Activated CD4-positive, alpha-beta memory T cell treated with anti-CD3 and anti-CD28 coated beads, Interleukin-2, amount 10 ng/mL, durations not matched to agents 7 days and 5 days (primary cell): ENCODE results near the gene ISCU. TPM values are rescaled to one million over a fixed set of nuclear protein-coding genes. Genes with fewer than 3 reads are reported as not detected.

Source experiments
- CTCF ChIA-PET: fragments of 350-600 bp; sonication (Branson Sonifier 250); formaldehyde crosslinking; loops from one replicate; lab custom pipeline; 2021; ENCODE audit warnings: antibody characterized with exemption, inconsistent platforms; lab: Charles Lee
- POLR2A ChIA-PET: fragments of 350-600 bp; sonication (Branson Sonifier 250); formaldehyde crosslinking; loops from one replicate; lab custom pipeline; 2021; ENCODE audit warnings: antibody characterized with exemption; lab: Charles Lee
- DNase-seq: peaks from one replicate; pipeline ENCODE4 v3.0.0-alpha.2; 2020
- H3K27ac Mint-ChIP-seq: one replicate; pipeline ENCODE4 v1.8.0; 2021; ENCODE audit warnings: mild to moderate bottlenecking, mixed read lengths
- H3K27me3 Mint-ChIP-seq: one replicate; pipeline ENCODE4 v1.8.0; 2021; ENCODE audit warnings: mixed read lengths
- H3K36me3 Mint-ChIP-seq: one replicate; pipeline ENCODE4 v1.8.0; 2021; ENCODE audit warnings: low read depth, mixed read lengths
- H3K4me1 Mint-ChIP-seq: one replicate; pipeline ENCODE4 v1.8.0; 2021; ENCODE audit warnings: mixed read lengths
- H3K4me3 Mint-ChIP-seq: one replicate; pipeline ENCODE4 v1.8.0; 2021; ENCODE audit warnings: mild to moderate bottlenecking, mixed read lengths
- H3K9me3 Mint-ChIP-seq: one replicate; pipeline ENCODE4 v1.8.0; 2021; ENCODE audit warnings: mixed read lengths
- total RNA-seq, 2 experiments: library from RNA; stranded (reverse); gene quantifications; one replicate each; pipeline ENCODE4 v1.2.3, GENCODE V29; 2021

Gene ISCU
- total RNA-seq, 2 experiments from 2014 or later: 69.9 to 74.1 TPM

DNA sequence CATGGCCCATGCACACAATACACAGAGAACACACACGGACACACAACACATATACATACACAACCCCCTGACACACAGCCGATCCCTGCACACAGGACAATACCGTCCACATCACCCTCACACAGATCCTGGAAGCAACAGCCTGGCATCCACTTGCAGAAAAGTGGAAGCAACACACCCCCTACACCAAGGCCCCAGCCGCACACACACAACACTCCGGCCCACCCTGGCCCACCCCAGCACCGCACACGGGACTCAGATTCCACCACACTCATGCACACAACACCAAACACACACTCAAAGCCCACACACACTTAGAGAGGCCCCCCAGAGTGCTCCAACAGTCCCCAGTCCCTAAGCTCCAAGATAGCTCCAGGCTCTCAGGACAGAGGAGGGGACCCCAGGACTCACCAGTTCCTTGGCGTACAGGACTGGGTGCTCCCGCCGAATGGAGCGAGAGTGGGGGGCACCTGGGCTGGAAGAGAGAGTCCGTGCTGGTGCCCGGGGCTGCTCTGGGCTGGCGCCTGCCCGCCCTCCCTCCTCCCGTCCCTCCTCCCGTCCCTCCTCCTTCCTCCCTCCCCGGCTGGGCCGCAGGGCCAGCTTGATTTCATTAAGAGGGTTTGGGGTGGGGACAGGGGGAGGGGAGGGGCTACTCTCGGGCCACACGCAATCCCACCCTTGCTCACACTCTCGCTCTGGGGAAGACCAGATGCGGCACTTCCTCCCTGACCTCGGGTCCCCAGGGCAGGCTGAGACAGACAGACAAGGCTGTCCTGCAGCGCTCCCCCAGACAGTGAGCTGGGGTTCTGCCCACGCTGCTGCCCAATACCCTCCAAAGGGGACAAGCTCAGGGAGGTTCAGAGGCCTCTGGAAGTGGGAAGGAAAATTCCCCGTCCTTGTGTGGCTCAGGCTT lies 35.4 kb downstream of the ISCU start, which contains the start of gene TMEM119:
TSS of gene TMEM119 (minus strand) at position 526 of the 913 bp plus-strand sequence. CDS start 5,701 bp downstream, outside the sequence.
- no peaks in the 10 kb centered on the region for H3K9me3 Mint-ChIP-seq
- no peak within 1 kb of the TSS for H3K27ac Mint-ChIP-seq

GRCh38 chr12:108598553-108599250 lies 36.3 kb downstream of the ISCU start:
- ChIA-PET CTCF (interaction anchor here (1.5 kb wide), 1 partner anchor 19 kb away, joined by 3 read pairs; no protein-coding TSS in a partner anchor), POLR2A (no interaction called here)
- Mint-ChIP-seq H3K27ac (no peak overlapping the region), H3K4me1 (no peaks in the 10 kb centered on the region), H3K4me3 (no peak overlapping the region), H3K9me3 (no peaks in the 10 kb centered on the region), H3K36me3 (no peaks in the 10 kb centered on the region), H3K27me3 (no peaks in the 10 kb centered on the region)
- DNase-seq: no peak

More for the DNA sequence above, 35.4 kb downstream of the ISCU start, which contains the start of gene TMEM119:
- Mint-ChIP-seq H3K4me1 (no peaks in the 10 kb centered on the region), H3K4me3 (no peak within 1 kb of the TSS), H3K36me3 (no peaks in the 10 kb centered on the region), H3K27me3 (no peaks in the 10 kb centered on the region)
- ChIA-PET POLR2A (no interaction called here), CTCF (interaction anchor here (1.5 kb wide), 1 partner anchor 20 kb away, joined by 3 read pairs; no protein-coding TSS in a partner anchor)
- no peak for DNase-seq

- ChIA-PET POLR2A (no interaction called here), CTCF (interaction anchor here (1.5 kb wide), 1 partner anchor 18 kb away, joined by 8 read pairs; no protein-coding TSS in a partner anchor)
- DNase-seq: no peak
- peaks cover 2% of the 10 kb centered on the region for H3K27me3 Mint-ChIP-seq
- H3K27ac Mint-ChIP-seq: no peak overlapping the region
- H3K4me3 Mint-ChIP-seq: no peak overlapping the region
- no peaks in the 10 kb centered on the region for H3K36me3 Mint-ChIP-seq
- H3K9me3 Mint-ChIP-seq: no peaks in the 10 kb centered on the region
- no peaks in the 10 kb centered on the region for H3K4me1 Mint-ChIP-seq
These were observed 37.1 kb downstream of the ISCU start for GRCh38 chr12:108599541-108599940.

- peaks cover 2% of the 10 kb centered on the region for H3K27me3 Mint-ChIP-seq
- DNase-seq: no peak
- no peaks in the 10 kb centered on the region for H3K4me1 Mint-ChIP-seq
- CTCF ChIA-PET: interaction anchor here (1.5 kb wide), 1 partner anchor 18 kb away, joined by 8 read pairs; no protein-coding TSS in a partner anchor
- POLR2A ChIA-PET: no interaction called here
- no peaks in the 10 kb centered on the region for H3K9me3 Mint-ChIP-seq
- no peaks in the 10 kb centered on the region for H3K36me3 Mint-ChIP-seq
- H3K27ac Mint-ChIP-seq: no peak overlapping the region
- H3K4me3 Mint-ChIP-seq: no peak overlapping the region
These were observed 37.7 kb downstream of the ISCU start for GRCh38 chr12:108599948-108600701.

DNA sequence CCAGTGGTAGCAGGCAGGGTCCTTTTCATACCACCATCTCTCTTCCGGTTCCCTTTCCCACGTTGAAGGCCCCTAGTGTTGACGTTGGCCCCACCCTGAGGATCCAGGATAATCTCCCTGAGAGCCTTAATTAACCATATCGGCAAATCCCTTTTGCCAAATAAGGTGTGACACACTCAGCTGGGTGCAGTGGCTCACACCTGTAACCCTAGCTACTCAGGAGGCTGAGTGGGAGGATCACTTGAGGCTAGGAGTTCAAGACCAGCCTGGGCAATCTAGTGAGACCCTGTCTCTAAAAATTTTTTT lies 38.3 kb downstream of the ISCU start:
- POLR2A ChIA-PET: no interaction called here
- CTCF ChIA-PET: interaction anchor here (1.5 kb wide), 1 partner anchor 17 kb away, joined by 8 read pairs; no protein-coding TSS in a partner anchor
- peaks cover 3% of the 10 kb centered on the region for H3K9me3 Mint-ChIP-seq
- no peak overlapping the region for H3K27ac Mint-ChIP-seq
- no peak for DNase-seq
- no peaks in the 10 kb centered on the region for H3K4me1 Mint-ChIP-seq
- no peak overlapping the region for H3K4me3 Mint-ChIP-seq
- peaks cover 2% of the 10 kb centered on the region for H3K27me3 Mint-ChIP-seq
- peaks cover 4% of the 10 kb centered on the region for H3K36me3 Mint-ChIP-seq

- H3K4me3 Mint-ChIP-seq: no peak overlapping the region
- CTCF ChIA-PET: no interaction called here
- DNase-seq: no peak
- H3K4me1 Mint-ChIP-seq: no peaks in the 10 kb centered on the region
- peaks cover 2% of the 10 kb centered on the region for H3K27me3 Mint-ChIP-seq
- H3K9me3 Mint-ChIP-seq: peaks cover 3% of the 10 kb centered on the region
- peaks cover 4% of the 10 kb centered on the region for H3K36me3 Mint-ChIP-seq
- POLR2A ChIA-PET: no interaction called here
- H3K27ac Mint-ChIP-seq: no peak overlapping the region
These were observed 39.9 kb downstream of the ISCU start for GRCh38 chr12:108602209-108602705.

DNA sequence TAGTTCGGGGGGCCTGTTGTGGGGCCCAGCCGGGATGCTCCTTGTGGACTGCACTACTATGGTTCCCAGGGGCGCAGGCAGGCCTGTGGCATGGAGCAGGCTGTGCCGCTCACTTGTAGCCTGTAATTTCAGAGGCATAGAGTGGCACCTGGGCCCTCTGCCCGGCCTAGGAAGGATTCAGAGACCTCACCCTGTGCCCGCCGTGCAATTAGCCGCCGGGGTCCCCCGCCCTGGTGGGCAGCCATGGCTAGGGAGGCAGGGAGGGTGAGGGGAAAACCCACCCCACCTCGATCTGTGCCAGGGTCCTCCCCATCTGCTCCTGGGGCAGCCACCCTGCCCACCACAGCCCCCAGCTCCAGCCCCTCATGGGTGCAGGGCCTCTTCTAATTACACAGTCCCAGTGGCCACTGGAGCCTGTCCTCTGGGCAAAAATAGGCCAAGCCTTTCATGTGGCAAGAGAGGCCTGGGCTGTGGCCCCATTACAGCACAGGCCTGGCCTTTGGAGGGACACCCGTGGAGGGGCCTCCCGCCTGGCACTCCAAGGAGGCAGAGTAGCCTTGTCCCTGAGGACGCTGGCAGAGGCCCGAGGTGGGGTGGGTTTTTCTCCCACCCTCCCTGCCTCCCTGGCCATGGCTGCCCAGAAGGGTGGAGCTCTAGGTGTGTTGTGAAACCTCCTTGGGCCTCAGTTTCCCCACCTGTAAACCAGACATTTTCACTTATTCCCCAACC lies 40.7 kb downstream of the ISCU start:
- Mint-ChIP-seq H3K9me3 (peaks cover 3% of the 10 kb centered on the region), H3K4me1 (no peaks in the 10 kb centered on the region), H3K4me3 (no peak overlapping the region), H3K36me3 (peaks cover 4% of the 10 kb centered on the region), H3K27ac (no peak overlapping the region), H3K27me3 (peaks cover 2% of the 10 kb centered on the region)
- ChIA-PET POLR2A (no interaction called here), CTCF (no interaction called here)
- DNase-seq: no peak

GRCh38 chr12:108603743-108604142 lies 41.3 kb downstream of the ISCU start:
- Mint-ChIP-seq H3K36me3 (peaks cover 4% of the 10 kb centered on the region), H3K4me1 (no peaks in the 10 kb centered on the region), H3K4me3 (no peak overlapping the region), H3K9me3 (peaks cover 3% of the 10 kb centered on the region), H3K27ac (no peak overlapping the region), H3K27me3 (peaks cover 2% of the 10 kb centered on the region)
- CTCF ChIA-PET: interaction anchor here (2.1 kb wide), 1 partner anchor 15 kb away, joined by 14 read pairs; no protein-coding TSS in a partner anchor
- POLR2A ChIA-PET: no interaction called here
- no peak for DNase-seq

DNA sequence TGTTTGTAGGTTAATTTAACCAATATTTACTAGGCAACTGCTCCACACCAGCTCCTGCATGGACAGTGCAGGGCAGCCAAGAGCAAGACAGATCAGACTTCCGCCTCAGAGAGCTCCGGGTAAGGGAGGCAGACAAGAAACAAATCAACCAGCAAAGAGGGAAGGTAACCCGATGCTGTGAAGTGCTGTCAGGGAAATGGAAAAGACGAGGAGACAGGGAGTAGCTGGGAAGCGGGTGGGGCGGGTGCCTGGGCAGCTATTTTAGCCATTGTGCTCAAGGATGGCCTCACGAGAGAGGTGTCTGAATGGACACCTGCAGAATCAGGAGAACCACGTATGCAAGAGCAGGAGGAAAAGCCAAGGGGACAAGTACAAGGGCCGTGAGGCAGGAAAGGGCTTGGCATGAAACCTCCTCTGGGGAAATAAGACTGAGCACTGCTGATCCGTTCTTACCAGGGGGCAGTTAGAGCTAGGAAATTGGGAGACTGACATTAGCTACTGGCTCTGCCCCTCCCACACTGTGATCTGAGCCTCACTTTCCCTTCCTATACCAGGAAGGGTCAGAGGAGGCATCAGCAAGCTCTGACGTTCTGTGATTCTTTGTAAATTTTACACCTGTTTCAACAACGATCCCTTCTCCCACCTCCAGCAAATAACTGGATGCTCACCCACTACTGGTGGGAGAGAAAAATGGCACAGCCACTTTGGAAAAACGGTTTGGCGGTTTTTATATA lies 42.0 kb downstream of the ISCU start:
- ChIA-PET CTCF (interaction anchor here (2.1 kb wide), 1 partner anchor 14 kb away, joined by 14 read pairs; no protein-coding TSS in a partner anchor), POLR2A (no interaction called here)
- Mint-ChIP-seq H3K27ac (no peak overlapping the region), H3K9me3 (peaks cover 3% of the 10 kb centered on the region), H3K36me3 (peaks cover 4% of the 10 kb centered on the region), H3K4me1 (no peaks in the 10 kb centered on the region), H3K27me3 (peaks cover 2% of the 10 kb centered on the region), H3K4me3 (no peak overlapping the region)
- no peak for DNase-seq

DNA sequence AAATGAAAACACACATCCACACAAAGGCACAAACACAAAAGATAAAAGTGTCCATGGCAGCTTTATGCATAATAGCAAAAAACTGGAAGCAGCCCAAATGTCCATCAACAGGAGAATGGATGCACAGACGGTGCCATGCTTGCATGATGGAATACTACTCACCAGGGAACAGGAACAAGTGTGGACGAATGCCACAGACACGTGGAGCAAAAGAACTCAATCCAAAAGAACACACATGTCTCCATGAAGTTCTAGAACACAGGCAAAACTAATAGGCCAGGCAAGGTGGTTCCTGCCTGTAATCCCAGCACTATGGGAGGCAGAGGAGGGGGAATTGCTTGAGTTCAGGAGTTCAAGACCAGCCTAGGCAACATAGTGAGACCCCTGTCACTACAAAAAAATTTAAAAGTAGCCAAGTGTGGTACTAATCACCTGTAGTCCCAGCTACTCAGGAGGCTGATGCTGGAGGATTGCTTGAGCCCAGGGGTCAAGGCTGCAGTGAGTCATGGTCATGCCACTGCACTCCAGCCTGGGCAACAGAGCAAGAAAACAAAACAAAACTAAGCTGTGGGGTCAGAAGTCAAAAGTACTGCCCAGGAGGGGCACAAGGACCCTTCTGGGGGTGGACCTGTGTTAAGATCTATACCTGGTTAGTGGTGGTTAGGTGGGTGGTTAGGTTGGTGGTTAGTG lies 42.7 kb downstream of the ISCU start:
- Mint-ChIP-seq H3K9me3 (peaks cover 3% of the 10 kb centered on the region), H3K27me3 (peaks cover 2% of the 10 kb centered on the region), H3K36me3 (peaks cover 4% of the 10 kb centered on the region), H3K4me3 (peak overlapping the region; percentile 36), H3K27ac (peak overlapping the region; percentile 26), H3K4me1 (no peaks in the 10 kb centered on the region)
- ChIA-PET CTCF (interaction anchor here (2.1 kb wide), 1 partner anchor 13 kb away, joined by 14 read pairs; no protein-coding TSS in a partner anchor), POLR2A (no interaction called here)
- no peak for DNase-seq
